Vagina (tissue), 2 donors: Measurements from ENCODE around the gene GAST. TPM values are rescaled to one million over a fixed set of nuclear protein-coding genes. Genes with fewer than 3 reads are reported as not detected.

Experiments used
- DNase-seq, 2 donors: peaks; one replicate each; pipeline ENCODE4 v3.0.0-alpha.2; 2017; ENCODE audit errors: extremely low spot score in 2 of 2
- H3K27ac ChIP-seq: fragments of 200-600 bp; sonication (generic); one replicate; pipeline ENCODE4 v1.5.1; 2019
- H3K27me3 ChIP-seq: fragments of 200-600 bp; sonication (generic); one replicate; pipeline ENCODE4 v1.5.1; 2019
- H3K36me3 ChIP-seq, 2 donors: fragments of 200-600 bp; sonication (generic); one replicate each; pipeline ENCODE4 v1.5.1; 2017 to 2019
- H3K4me1 ChIP-seq: fragments of 200-600 bp; sonication (generic); one replicate; pipeline ENCODE4 v1.5.1; 2019
- H3K4me3 ChIP-seq, 2 donors: fragments of 200-600 bp; sonication (generic); 1 replicate in 1 of 2; 2 replicates in 1 of 2; pipeline ENCODE4 v1.5.1; 2016 to 2019
- H3K9me3 ChIP-seq: fragments of 200-600 bp; sonication (generic); one replicate; pipeline ENCODE4 v1.5.1; 2019
- CTCF ChIP-seq, 3 experiments: fragments of 450-650 bp in 2 of 3; fragments of 200-600 bp in 1 of 3; sonication (generic) in 1 of 3; IDR thresholded peaks; one replicate each; pipeline ENCODE4 v1.5.1; 2017 to 2019; ENCODE audit warnings: antibody characterized with exemption in 3 of 3, mild to moderate bottlenecking in 2 of 3, moderate library complexity in 2 of 3
- POLR2A ChIP-seq, 2 donors: fragments of 450-650 bp; IDR thresholded peaks; one replicate each; pipeline ENCODE4 v1.6.1; 2017; ENCODE audit warnings: antibody characterized with exemption in 2 of 2, mild to moderate bottlenecking in 2 of 2, moderate library complexity in 2 of 2
- POLR2AphosphoS5 ChIP-seq, 2 donors: sonication (generic); formaldehyde crosslinking; IDR thresholded peaks; one replicate each; pipeline ENCODE4 v1.9.0; 2017; ENCODE audit warnings: antibody characterized with exemption in 2 of 2, mild to moderate bottlenecking in 2 of 2, low read depth in 1 of 2; ENCODE audit not compliant: insufficient read depth in 1 of 2
- intact Hi-C: fragments of 100-400 bp; cut with DNase I; formaldehyde crosslinking; loops from one replicate; pipeline ENCODE4 v1.15.1; 2023
- total RNA-seq: library from RNA; depleted of rRNA; stranded (reverse); fragments of >200 nt; gene quantifications from one replicate; pipeline ENCODE4 v1.2.3, GENCODE V29; 2016

GAST gene
- total RNA-seq, 1 donor from 2014 or later, result not detected

- TF ChIP-seq CTCF (IDR thresholded peaks at IDR 0.05), result no peak
- no peak for TF ChIP-seq POLR2AphosphoS5 (IDR thresholded peaks at IDR 0.05; ENCODE audit: insufficient read depth in 1 of 2, low read depth in 1 of 2)
- TF ChIP-seq POLR2A (IDR thresholded peaks at IDR 0.05), result no peak
- intact Hi-C loops, result no loop called here
- no peaks in the 10 kb centered on the region for H3K9me3 ChIP-seq
- no peak overlapping the region for H3K4me3 ChIP-seq
- no peaks in the 10 kb centered on the region for H3K27me3 ChIP-seq
- H3K36me3 ChIP-seq, result no peaks in the 10 kb centered on the region
- H3K4me1 ChIP-seq, result no peaks in the 10 kb centered on the region
- no peak overlapping the region for H3K27ac ChIP-seq
- DNase-seq, result no peak
Measured at GRCh38 chr17:41728056-41728455, 15.9 kb downstream of the GAST start.

- Histone ChIP-seq H3K9me3 (no peaks in the 10 kb centered on the region), H3K27ac (no peak overlapping the region), H3K36me3 (no peaks in the 10 kb centered on the region), H3K27me3 (no peaks in the 10 kb centered on the region), H3K4me3 (no peak overlapping the region), H3K4me1 (peaks cover 22% of the 10 kb centered on the region)
- no peak for DNase-seq
- intact Hi-C loops, result no loop called here
- no peak for TF ChIP-seq POLR2A (IDR thresholded peaks at IDR 0.05)
- no peak for TF ChIP-seq POLR2AphosphoS5 (IDR thresholded peaks at IDR 0.05; ENCODE audit: insufficient read depth in 1 of 2, low read depth in 1 of 2)
- TF ChIP-seq CTCF (IDR thresholded peaks at IDR 0.05), result no peak
Measured at GRCh38 chr17:41730479-41730878, 18.3 kb downstream of the GAST start.

- H3K27me3 ChIP-seq, result no peaks in the 10 kb centered on the region
Measured at GRCh38 chr17:41731836-41732235, 19.7 kb downstream of the GAST start.

GRCh38 chr17:41733348-41734138 lies 21.4 kb downstream of the GAST start:
- no peaks in the 10 kb centered on the region for H3K36me3 ChIP-seq
- H3K27me3 ChIP-seq, result no peaks in the 10 kb centered on the region
- no peaks in the 10 kb centered on the region for H3K9me3 ChIP-seq
- intact Hi-C loops, result no loop called here
- DNase-seq, result no peak
- peaks cover 22% of the 10 kb centered on the region for H3K4me1 ChIP-seq
- peak overlapping the region; percentile 49 to 61 for H3K4me3 ChIP-seq
- no peak for TF ChIP-seq POLR2A (IDR thresholded peaks at IDR 0.05)
- no peak for TF ChIP-seq POLR2AphosphoS5 (IDR thresholded peaks at IDR 0.05; ENCODE audit: insufficient read depth in 1 of 2, low read depth in 1 of 2)
- TF ChIP-seq CTCF (IDR thresholded peaks at IDR 0.05), result no peak
- H3K27ac ChIP-seq, result no peak overlapping the region

More at GRCh38 chr17:41731836-41732235, 19.7 kb downstream of the GAST start:
- no peaks in the 10 kb centered on the region for H3K9me3 ChIP-seq
- intact Hi-C loops, result no loop called here
- TF ChIP-seq CTCF (IDR thresholded peaks at IDR 0.05), result no peak
- no peak for TF ChIP-seq POLR2AphosphoS5 (IDR thresholded peaks at IDR 0.05; ENCODE audit: insufficient read depth in 1 of 2, low read depth in 1 of 2)
- no peak for TF ChIP-seq POLR2A (IDR thresholded peaks at IDR 0.05)
- no peak overlapping the region for H3K27ac ChIP-seq
- no peak overlapping the region for H3K4me3 ChIP-seq
- peaks cover 22% of the 10 kb centered on the region for H3K4me1 ChIP-seq
- no peak for DNase-seq
- no peaks in the 10 kb centered on the region for H3K36me3 ChIP-seq
